Measurements from ENCODE around the gene MRPL17.

MRPL17 gene

GRCh38 chr11:6653656-6654055, 29.5 kb downstream of the MRPL17 start:
- no peak for DNase-seq

DNA sequence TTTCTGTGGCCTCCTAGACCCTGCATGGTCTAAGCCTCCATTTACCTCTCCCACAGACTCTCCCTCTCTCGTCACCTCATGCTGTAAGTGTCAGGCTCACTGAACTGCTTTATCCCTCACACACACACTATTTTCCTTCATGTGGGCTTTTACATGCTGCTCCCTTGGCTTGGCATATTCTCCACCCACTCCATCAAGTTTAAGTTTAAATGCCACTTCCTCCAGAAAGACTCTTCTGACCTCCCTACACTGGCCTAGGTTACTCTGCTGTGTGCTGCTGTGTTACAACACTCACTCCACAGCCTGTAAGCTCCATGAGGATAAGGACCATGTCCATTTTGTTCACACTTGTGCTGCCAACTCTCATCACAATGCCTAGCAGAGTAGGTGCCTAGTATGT, 30.0 kb downstream of the MRPL17 start:
- DNase-seq: no peak

GRCh38 chr11:6652182-6652581, 31.0 kb downstream of the MRPL17 start:
- no peak for DNase-seq

GRCh38 chr11:6650980-6651379, 32.2 kb downstream of the MRPL17 start:
- DNase-seq: no peak

DNA sequence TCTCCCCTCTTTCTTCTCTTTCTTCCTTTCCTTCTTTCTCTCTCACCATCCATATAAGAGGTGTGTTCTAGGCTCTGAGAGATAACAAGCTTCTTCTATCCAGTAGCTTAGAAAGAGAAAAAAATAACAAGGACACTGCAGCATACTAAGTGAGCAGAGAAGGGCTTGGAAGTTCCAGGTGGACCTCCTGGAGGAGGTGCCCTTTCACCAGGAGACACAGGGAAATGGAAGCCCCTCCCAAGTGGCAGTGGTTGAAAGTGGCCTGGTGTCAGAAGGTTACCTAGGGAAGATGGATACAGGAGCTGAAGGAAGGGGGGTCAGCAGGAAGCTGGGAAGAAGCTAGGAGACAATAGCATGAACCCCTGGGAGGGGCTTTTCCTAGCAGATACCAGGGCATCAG, 33.0 kb downstream of the MRPL17 start:
- DNase-seq: no peak

GRCh38 chr11:6648501-6648900, 34.6 kb downstream of the MRPL17 start:
- DNase-seq: no peak

DNA sequence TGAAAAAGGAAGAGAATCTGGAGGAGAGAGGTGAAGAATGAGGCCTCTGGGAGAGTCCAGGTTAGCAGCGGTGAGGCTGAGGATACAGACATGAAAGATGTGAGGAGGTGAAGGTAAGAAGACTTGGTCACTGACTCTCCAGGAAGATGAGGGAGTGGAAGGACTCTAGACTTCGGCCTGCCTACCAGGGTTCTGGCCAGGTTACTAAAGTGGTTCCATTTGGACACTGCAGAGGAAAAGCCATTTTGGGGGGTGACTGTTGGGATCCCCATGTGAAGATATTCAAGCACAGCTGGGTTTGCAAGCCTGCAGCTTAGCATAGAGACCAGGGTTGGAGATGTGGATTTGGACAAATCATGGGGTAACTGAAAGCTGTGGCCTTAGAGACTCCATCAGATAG, 35.3 kb downstream of the MRPL17 start:
- no peak for DNase-seq

DNA sequence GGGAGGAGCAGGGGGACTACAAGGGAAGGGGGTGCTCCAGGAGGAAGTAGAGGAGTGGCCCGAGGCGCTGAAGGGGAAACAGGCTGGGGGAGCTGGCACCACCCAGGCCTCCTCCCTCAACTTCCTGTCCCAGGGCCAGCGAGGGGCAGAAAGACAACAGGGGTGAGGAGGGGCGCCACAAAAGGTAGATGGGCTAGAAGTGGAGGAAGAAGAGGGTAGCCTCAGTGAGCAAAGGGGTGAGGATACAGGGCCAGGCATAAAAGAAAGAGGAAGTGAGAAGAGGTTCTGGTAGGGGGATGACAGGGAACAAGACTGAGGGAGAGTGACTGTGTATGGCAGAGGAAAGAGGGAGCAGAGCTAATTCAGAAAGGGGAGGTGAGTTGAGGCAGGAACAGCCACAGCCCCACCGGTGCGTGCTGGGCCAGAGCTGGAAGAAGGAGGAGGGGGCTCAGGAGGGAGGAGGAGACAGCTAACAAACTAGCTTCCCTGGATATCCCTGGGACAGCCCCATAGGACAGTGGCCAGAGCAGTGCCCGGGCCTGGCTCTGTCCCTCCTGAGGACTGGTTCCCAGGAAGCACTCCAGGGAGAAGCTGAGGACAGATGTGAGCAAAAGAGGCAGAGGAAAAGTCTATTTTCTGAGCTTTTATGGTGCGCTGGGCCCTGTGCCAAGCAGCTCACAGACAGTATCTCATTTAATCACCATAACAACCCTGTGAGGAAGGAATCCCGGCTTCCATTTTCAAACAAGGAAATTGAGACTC, 36.0 kb downstream of the MRPL17 start:
- no peak for DNase-seq

- no peak for DNase-seq
Measured at GRCh38 chr11:6646576-6646917, 36.6 kb downstream of the MRPL17 start.

DNA sequence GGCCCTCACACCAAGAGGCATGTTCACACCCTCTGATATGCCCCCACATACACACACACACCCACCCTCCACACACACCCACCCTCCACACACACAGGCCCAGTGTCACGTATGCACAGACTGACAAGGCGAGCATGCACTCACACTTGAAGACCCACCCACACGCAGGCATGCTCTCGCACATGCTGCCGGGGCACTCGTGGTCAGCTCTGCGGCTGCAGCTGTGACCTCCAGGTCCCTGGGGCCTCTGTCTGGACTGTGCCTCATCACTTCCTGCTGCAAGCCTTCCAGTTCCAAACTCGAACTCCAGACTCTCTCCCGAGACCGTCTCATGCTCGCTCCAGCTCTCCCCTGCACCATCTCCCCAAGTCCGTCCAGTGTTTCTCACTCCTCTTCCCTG, 37.1 kb downstream of the MRPL17 start:
- DNase-seq: no peak

DNA sequence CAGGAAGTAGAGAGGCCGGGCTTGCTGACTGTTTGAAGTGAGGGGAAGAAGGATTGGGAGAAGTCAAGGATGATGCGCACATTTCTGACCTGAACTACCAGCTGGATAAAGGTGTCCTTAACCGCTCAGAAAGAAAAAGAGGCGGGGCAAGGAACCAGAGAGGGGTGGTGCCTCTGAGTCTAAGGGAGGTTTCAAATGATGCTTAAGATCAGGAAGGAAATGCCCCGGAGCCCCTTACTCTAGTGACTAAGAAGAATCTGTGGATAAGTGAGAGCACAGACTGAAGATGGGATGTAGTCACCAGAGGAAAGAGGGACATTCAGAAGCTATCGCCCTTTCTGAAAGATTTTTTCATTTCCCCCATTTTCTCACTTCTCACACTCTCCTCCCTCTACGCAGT, 40.2 kb downstream of the MRPL17 start:
- no peak for DNase-seq

- DNase-seq: no peak
Measured at GRCh38 chr11:6640985-6641701, 42.0 kb downstream of the MRPL17 start.

DNA sequence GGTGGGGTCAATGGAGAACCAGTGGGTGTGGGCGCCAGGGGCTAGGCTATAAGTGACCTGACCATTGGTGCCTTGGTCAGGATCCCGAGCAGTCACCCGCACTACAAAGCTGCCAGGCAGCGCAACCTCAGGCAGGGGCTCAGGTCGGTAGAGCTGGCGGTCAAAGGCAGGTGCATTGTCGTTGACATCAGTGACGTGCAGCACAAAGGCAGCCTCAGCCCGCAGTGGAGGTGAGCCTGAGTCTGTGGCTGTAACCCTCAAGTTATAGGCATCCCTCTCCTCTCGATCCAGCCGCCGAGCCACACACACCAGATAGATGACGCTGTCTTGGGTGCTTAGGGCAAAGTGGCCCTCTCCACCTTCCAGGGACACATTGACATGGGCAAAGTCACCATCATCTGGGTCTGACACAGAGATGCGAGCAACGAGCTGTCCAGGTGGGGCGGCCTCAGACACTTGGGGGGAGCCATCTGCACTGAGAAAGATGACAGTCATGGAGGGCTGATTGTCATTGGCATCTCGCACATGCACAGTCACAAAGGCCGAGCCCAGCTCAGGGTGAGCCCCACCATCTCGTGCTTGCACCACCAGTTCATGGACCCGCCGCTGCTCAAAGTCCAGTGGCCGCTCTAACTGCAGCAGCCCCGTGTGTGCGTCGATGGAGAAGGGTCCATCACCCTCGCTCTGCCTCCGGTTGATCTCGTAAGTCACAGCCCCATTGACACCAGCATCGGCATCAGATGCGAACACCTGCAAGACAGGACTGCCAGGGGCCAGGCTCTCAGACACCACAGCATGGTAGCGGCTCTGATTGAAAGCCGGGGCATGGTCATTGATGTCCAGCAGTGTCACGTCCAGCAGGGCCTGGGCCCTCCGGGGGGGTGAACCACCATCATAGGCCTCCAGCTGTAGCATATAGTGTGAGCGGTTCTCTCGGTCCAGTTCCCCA, 42.8 kb downstream of the MRPL17 start:
- DNase-seq: no peak

DNA sequence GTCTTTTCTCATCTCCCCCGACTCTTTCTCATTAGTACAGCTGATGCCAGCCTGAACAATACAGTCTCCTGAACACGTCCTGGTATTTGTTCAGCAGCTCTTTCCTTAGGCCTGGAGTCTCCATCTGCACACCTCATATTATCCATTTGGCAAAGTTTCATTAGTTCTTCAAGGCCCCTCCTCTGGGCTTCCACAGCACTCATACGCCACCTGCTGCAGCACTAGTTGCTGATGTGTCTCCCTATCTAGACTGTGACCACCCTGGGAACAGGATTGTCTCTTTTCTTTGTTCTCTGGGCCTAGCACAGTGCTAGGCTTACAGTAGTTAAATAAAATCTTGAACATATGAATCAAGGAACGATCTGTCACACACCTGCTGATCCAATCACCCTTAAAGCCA, 44.7 kb downstream of the MRPL17 start:
- DNase-seq: no peak

- DNase-seq: no peak
Measured at GRCh38 chr11:6637871-6638270, 45.3 kb downstream of the MRPL17 start.

- DNase-seq: no peak
Measured at GRCh38 chr11:6636480-6636879, 46.7 kb downstream of the MRPL17 start.

GRCh38 chr11:6635082-6635932, 47.8 kb downstream of the MRPL17 start:
- DNase-seq: no peak

GRCh38 chr11:6634534-6634933, 48.6 kb downstream of the MRPL17 start:
- DNase-seq: no peak

- no peak for DNase-seq
Measured at GRCh38 chr11:6633422-6634408, 49.4 kb downstream of the MRPL17 start.

DNA sequence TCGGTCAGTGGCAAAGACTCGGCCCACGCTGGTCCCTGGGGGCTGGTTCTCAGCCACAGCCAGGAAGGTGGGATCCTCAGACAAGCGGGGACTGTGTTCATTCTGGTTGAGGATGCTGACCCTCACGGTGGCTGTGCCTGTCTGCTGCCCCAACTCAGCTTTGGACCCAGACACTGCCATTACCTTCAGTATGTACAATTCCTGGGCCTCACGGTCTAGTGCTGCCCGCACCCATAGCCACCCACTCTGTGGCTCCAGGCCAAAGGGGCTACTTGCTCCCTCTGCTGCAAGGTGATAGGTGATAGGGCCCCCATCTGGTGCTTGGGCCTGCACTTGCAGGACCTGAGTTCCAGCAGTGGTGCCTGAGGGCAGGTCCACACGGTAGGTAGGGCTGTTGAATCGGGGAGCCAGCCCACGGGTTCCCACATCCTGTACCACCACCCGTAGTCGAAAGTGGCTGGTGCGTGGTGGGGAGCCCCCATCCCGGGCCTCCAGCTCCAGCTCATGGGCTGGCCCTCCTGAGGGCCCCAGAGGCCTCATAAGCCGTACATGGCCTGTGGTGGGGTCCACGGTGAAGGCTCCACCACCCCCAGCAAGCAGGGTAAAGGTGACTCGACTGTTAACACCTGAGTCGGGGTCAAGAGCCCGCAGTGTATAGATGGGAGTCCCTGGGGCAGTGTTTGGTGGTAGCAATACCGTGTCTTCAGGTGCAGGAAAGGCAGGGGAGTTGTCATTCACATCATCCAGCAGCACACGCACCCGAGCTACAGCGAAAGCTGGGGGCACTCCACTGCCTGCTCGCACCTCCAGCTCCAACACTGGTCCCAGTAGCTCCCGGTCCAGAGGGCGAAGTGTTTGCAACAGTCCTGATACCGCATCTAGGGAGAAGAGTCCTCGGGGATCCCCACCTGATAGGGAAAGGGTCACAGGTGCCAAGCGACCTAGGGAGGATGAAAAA, 50.7 kb downstream of the MRPL17 start:
- no peak for DNase-seq
